Vagina (tissue), 2 donors: ENCODE results near the gene FAM222A.

Experiments
- POLR2A ChIP-seq, 2 donors: fragments of 450-650 bp; IDR thresholded peaks; one replicate each; pipeline ENCODE4 v1.6.1; 2017; ENCODE audit warnings: antibody characterized with exemption in 2 of 2, mild to moderate bottlenecking in 2 of 2, moderate library complexity in 2 of 2
- POLR2AphosphoS5 ChIP-seq, 2 donors: sonication (generic); formaldehyde crosslinking; IDR thresholded peaks; one replicate each; pipeline ENCODE4 v1.9.0; 2017; ENCODE audit warnings: antibody characterized with exemption in 2 of 2, mild to moderate bottlenecking in 2 of 2, low read depth in 1 of 2; ENCODE audit not compliant: insufficient read depth in 1 of 2
- TF ChIP-seq, protein P1 (sequence below), 3 experiments: fragments of 450-650 bp in 2 of 3; fragments of 200-600 bp in 1 of 3; sonication (generic) in 1 of 3; IDR thresholded peaks; one replicate each; pipeline ENCODE4 v1.5.1; 2017 to 2019; ENCODE audit warnings: antibody characterized with exemption in 3 of 3, mild to moderate bottlenecking in 2 of 3, moderate library complexity in 2 of 3

DNA sequence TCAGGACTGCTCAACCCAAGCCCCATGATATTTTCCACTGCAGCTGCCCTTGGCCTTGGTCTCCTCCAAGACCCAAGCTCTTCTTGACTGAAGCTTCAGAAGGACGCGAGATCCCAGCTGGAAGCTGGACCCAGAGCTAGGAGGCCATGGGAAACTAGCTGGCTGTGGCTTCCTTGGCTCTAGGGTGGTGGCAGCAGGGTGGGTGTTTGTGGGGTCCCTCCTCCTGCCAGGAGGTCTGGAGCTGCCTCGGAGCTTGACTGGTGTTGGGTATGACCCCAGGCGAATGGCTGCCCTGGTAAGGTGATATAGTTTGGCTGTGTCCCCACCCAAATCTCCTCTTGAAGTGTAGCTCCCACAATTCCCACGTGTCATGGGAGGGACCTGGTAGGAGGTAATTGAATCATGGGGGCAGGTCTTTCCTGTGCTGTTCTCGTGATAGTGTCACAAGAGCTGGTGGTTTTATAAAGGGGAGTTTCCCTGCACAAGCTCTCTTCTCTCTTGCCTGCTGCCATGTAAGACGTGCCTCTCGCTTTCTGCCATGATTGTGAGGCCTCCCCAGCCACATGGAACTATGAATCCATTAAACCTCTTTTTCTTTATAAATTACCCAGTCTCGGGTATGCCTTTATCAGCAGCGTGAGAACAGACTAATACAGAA, 68.2 kb downstream of the FAM222A start:
- TF ChIP-seq, protein P1, sequence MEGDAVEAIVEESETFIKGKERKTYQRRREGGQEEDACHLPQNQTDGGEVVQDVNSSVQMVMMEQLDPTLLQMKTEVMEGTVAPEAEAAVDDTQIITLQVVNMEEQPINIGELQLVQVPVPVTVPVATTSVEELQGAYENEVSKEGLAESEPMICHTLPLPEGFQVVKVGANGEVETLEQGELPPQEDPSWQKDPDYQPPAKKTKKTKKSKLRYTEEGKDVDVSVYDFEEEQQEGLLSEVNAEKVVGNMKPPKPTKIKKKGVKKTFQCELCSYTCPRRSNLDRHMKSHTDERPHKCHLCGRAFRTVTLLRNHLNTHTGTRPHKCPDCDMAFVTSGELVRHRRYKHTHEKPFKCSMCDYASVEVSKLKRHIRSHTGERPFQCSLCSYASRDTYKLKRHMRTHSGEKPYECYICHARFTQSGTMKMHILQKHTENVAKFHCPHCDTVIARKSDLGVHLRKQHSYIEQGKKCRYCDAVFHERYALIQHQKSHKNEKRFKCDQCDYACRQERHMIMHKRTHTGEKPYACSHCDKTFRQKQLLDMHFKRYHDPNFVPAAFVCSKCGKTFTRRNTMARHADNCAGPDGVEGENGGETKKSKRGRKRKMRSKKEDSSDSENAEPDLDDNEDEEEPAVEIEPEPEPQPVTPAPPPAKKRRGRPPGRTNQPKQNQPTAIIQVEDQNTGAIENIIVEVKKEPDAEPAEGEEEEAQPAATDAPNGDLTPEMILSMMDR (IDR thresholded peaks at IDR 0.05): no peak
- TF ChIP-seq POLR2A (IDR thresholded peaks at IDR 0.05) (no peak), POLR2AphosphoS5 (IDR thresholded peaks at IDR 0.05; ENCODE audit: insufficient read depth in 1 of 2, low read depth in 1 of 2) (no peak)
